Measurements from ENCODE around the gene SYAP1.
"Not testable (repeated sequence)": the region's sequence is repeated elsewhere in the genome, so short reads cannot be mapped to it uniquely, and the experiment has no call there.

SYAP1 gene

GRCh38 chrX:16708016-16708415 lies 11.4 kb upstream of the SYAP1 start:
- DNase-seq (ENCODE audit: low spot score), result no peak
- CTCF ChIA-PET, result no interaction called here
- TF ChIP-seq, protein P1, sequence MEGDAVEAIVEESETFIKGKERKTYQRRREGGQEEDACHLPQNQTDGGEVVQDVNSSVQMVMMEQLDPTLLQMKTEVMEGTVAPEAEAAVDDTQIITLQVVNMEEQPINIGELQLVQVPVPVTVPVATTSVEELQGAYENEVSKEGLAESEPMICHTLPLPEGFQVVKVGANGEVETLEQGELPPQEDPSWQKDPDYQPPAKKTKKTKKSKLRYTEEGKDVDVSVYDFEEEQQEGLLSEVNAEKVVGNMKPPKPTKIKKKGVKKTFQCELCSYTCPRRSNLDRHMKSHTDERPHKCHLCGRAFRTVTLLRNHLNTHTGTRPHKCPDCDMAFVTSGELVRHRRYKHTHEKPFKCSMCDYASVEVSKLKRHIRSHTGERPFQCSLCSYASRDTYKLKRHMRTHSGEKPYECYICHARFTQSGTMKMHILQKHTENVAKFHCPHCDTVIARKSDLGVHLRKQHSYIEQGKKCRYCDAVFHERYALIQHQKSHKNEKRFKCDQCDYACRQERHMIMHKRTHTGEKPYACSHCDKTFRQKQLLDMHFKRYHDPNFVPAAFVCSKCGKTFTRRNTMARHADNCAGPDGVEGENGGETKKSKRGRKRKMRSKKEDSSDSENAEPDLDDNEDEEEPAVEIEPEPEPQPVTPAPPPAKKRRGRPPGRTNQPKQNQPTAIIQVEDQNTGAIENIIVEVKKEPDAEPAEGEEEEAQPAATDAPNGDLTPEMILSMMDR (conservative IDR thresholded peaks at IDR 0.05; ENCODE audit: low read depth), result no peak
- no peak overlapping the region for H3K27ac ChIP-seq
- POLR2A ChIA-PET (ENCODE audit: low non-redundant PET), result no interaction called here

DNA sequence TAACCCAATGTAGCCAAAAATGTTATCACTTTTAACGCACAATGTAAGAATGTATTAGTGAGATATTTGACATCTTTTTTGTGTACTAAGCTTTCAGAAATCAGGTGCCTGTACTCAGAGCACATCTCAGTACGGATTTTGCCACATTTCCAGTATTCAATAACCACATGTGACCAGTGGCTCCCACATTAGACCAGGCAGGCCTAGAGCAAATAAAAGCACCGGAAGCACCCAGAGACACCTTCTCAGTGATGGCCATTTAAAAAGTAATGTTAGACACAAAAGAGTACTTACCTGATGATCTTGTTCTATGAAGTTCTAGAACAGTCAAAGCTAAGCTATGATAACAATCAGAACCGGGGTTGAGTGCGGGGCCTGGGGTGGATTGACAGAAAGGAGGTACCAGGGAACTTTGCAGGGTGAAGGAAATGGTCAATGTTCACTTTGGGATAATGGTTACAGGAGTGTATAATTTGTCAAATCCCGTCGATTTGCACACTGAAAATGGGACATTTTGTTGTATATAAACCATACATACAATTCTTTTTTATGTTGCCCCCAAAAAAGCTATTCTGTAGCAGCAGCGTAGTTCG lies 8.1 kb upstream of the SYAP1 start:
- POLR2A ChIA-PET (ENCODE audit: low non-redundant PET), result no interaction called here
- DNase-seq (ENCODE audit: low spot score), result peak; percentile 4
- peak overlapping the region; percentile 83 for H3K27ac ChIP-seq
- TF ChIP-seq, protein P1 (conservative IDR thresholded peaks at IDR 0.05; ENCODE audit: low read depth), result no peak
- CTCF ChIA-PET, result no interaction called here

GRCh38 chrX:16711893-16712547 lies 7.4 kb upstream of the SYAP1 start:
- TF ChIP-seq, protein P1 (conservative IDR thresholded peaks at IDR 0.05; ENCODE audit: low read depth), result no peak
- ChIA-PET POLR2A (ENCODE audit: low non-redundant PET) (no interaction called here), CTCF (no interaction called here)
- DNase-seq (ENCODE audit: low spot score), result peak; percentile 5
- peak overlapping the region; percentile 83 for H3K27ac ChIP-seq

- ChIA-PET CTCF (no interaction called here), POLR2A (ENCODE audit: low non-redundant PET) (no interaction called here)
- TF ChIP-seq, protein P1 (conservative IDR thresholded peaks at IDR 0.05; ENCODE audit: low read depth), result no peak
- DNase-seq (ENCODE audit: low spot score), result peak; percentile 64
- H3K27ac ChIP-seq, result peak within 1 kb of the TSS; percentile 83
Measured at GRCh38 chrX:16712548-16713155, 6.8 kb upstream of the SYAP1 start, which contains the start of gene CTPS2. TSS of gene CTPS2 (minus strand) at chrX:16712669. CDS start at chrX:16702902, 9,767 bp downstream.

- H3K27ac ChIP-seq, result no peak overlapping the region
- TF ChIP-seq, protein P1 (conservative IDR thresholded peaks at IDR 0.05; ENCODE audit: low read depth), result no peak
- DNase-seq (ENCODE audit: low spot score), result no peak
- CTCF ChIA-PET, result no interaction called here
- POLR2A ChIA-PET (ENCODE audit: low non-redundant PET), result no interaction called here
Measured at GRCh38 chrX:16714504-16714903, 4.9 kb upstream of the SYAP1 start.

GRCh38 chrX:16715638-16716037 lies 3.8 kb upstream of the SYAP1 start:
- POLR2A ChIA-PET (ENCODE audit: low non-redundant PET); CTCF ChIA-PET: not testable (repeated sequence)

DNA sequence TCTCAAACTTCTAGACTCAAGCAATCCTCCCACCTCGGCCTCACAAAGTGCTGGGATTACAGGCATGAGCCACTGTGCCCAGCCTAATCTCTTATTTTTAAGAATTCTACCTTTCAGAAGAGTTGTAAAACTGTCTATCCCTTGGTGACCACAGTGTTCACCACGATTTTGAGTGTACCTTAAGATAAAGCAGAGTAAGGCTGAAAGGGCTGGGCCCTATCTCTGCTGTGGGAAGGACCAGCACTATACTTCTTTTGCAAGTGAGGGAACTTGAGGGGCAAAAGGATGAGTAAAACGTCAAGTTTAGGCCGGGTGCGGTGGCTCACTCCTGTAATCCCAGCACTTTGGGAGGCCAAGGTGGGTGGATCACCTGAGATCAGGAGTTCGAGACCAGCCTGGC lies 3.0 kb upstream of the SYAP1 start:
- DNase-seq (ENCODE audit: low spot score); POLR2A ChIA-PET (ENCODE audit: low non-redundant PET); CTCF ChIA-PET: not testable (repeated sequence)

More at GRCh38 chrX:16715638-16716037, 3.8 kb upstream of the SYAP1 start:
- not testable (repeated sequence) for DNase-seq (ENCODE audit: low spot score); H3K27ac ChIP-seq

More for the DNA sequence above, 3.0 kb upstream of the SYAP1 start:
- not testable (repeated sequence) for H3K27ac ChIP-seq

All from RWPE1 (cell line).